OCI-LY7 (cell line): ENCODE data around the gene FAM193A. TPM values are rescaled to one million over a fixed set of nuclear protein-coding genes. Genes with fewer than 3 reads are reported as not detected.

Experiments
- BruUV-seq: library from RNA; stranded (reverse); fragments of 400-500 nt; replicated peaks from 2 replicates; lab custom pipeline; 2021; lab: Mats Ljungman, UMichigan
- CTCF ChIA-PET: fragments of 300-600 bp; sonication (Branson Sonifier 250); formaldehyde crosslinking; loops from one replicate; lab custom pipeline; 2022; ENCODE audit warnings: antibody characterized with exemption; ENCODE audit not compliant: unreplicated experiment; lab: Charles Lee
- POLR2A ChIA-PET: fragments of 300-600 bp; sonication (Branson Sonifier 250); formaldehyde crosslinking; loops from one replicate; lab custom pipeline; 2022; ENCODE audit warnings: antibody characterized with exemption; lab: Charles Lee
- DNase-seq: peaks from one replicate; pipeline ENCODE4 v3.0.0-alpha.2; 2015; ENCODE audit warnings: low spot score
- H2AFZ ChIP-seq: fragments of 200-600 bp; sonication (generic), shearing (Covaris generic); 2 replicates; pipeline ENCODE4 v1.6.1; 2014; ENCODE audit warnings: mild to moderate bottlenecking, antibody characterized with exemption, low read length, moderate library complexity
- H3K27ac ChIP-seq: fragments of 200-600 bp; sonication (generic); 2 replicates; pipeline ENCODE4 v1.5.1; 2014; ENCODE audit warnings: mixed run types, low read depth, mild to moderate bottlenecking, moderate library complexity, low read length, inconsistent platforms; ENCODE audit not compliant: poor library complexity, severe bottlenecking
- H3K36me3 ChIP-seq: fragments of 200-600 bp; sonication (generic); 2 replicates; pipeline ENCODE4 v1.6.1; 2014; ENCODE audit warnings: mild to moderate bottlenecking, antibody characterized with exemption, low read length, moderate library complexity, mixed read lengths; ENCODE audit not compliant: insufficient read depth
- H3K4me1 ChIP-seq: fragments of 200-600 bp; sonication (generic); 2 replicates; pipeline ENCODE4 v1.5.1; 2014; ENCODE audit warnings: mild to moderate bottlenecking, low read length; ENCODE audit not compliant: insufficient read depth, poor library complexity, severe bottlenecking
- H3K4me2 ChIP-seq: fragments of 200-600 bp; sonication (generic); 2 replicates; pipeline ENCODE4 v1.6.1; 2014; ENCODE audit warnings: mild to moderate bottlenecking, low read length
- H3K4me3 ChIP-seq: fragments of 200-600 bp; sonication (generic); 2 replicates; pipeline ENCODE4 v1.5.1; 2014; ENCODE audit warnings: mild to moderate bottlenecking, low read depth, low read length; ENCODE audit not compliant: poor library complexity, severe bottlenecking
- H3K79me2 ChIP-seq: fragments of 200-600 bp; sonication (generic); 2 replicates; pipeline ENCODE4 v1.6.1; 2016; ENCODE audit warnings: low read depth, mild to moderate bottlenecking, low read length, moderate library complexity, mixed read lengths; ENCODE audit not compliant: insufficient read depth
- H3K9me2 ChIP-seq: fragments of 200-600 bp; sonication (generic); 2 replicates; pipeline ENCODE4 v1.6.1; 2016; ENCODE audit warnings: mild to moderate bottlenecking, low read length, mixed read lengths; ENCODE audit not compliant: insufficient read depth
- H3K9me3 ChIP-seq: fragments of 200-600 bp; sonication (generic); 2 replicates; pipeline ENCODE4 v1.6.1; 2014; ENCODE audit warnings: mild to moderate bottlenecking, mixed run types, low read length, mixed read lengths
- H4K20me1 ChIP-seq: fragments of 200-600 bp; sonication (generic); 2 replicates; pipeline ENCODE4 v1.6.1; 2014; ENCODE audit warnings: mild to moderate bottlenecking, antibody characterized with exemption, low read length, moderate library complexity, mixed read lengths; ENCODE audit not compliant: insufficient read depth
- CTCF ChIP-seq: fragments of 200-600 bp; sonication (generic); conservative IDR thresholded peaks from 2 replicates; pipeline ENCODE4 v1.5.1; 2014; ENCODE audit warnings: mild to moderate bottlenecking, antibody characterized with exemption, low read length, moderate library complexity, mixed read lengths
- EZH2phosphoT487 ChIP-seq: fragments of 200-600 bp; sonication (generic); IDR thresholded peaks from 2 replicates; pipeline ENCODE4 v1.6.1; 2018; ENCODE audit warnings: low read depth, borderline replicate concordance, mild to moderate bottlenecking, mixed run types, antibody characterized with exemption, low read length, moderate library complexity, mixed read lengths
- intact Hi-C: fragments of 100-400 bp; cut with micrococcal nuclease; formaldehyde crosslinking; loops from one replicate; pipeline ENCODE4 v1.10.0; 2022; ENCODE audit not compliant: unreplicated experiment
- total RNA-seq, 2 experiments: library from RNA; depleted of rRNA in 1 of 2; stranded (reverse); fragments of >200 nt in 1 of 2; shearing (Covaris generic) in 1 of 2; gene quantifications; 2 replicates each; pipeline ENCODE4 v1.2.3, GENCODE V29; 2014 to 2022

The FAM193A gene
- total RNA-seq, 2 experiments from 2014 or later = 17.8 to 36.7 TPM

GRCh38 chr4:2489841-2490552, 46.5 kb upstream of the FAM193A start:
- H3K4me1 ChIP-seq = peaks cover 17% of the 10 kb centered on the region
- no peak overlapping the region for H3K4me2 ChIP-seq
- H3K79me2 ChIP-seq = peaks cover 96% of the 10 kb centered on the region
- no peak overlapping the region for H3K4me3 ChIP-seq
- no peak for DNase-seq
- H3K9me2 ChIP-seq = no peaks in the 10 kb centered on the region
- TF ChIP-seq CTCF (no peak), EZH2phosphoT487 (no peak)
- ChIA-PET POLR2A (interaction anchor here (0.6 to 1.8 kb wide), 2 partner anchors 14 to 408 kb away, joined by 3 to 5 read pairs; no protein-coding TSS in a partner anchor), CTCF (no interaction called here)
- peaks cover 94% of the 10 kb centered on the region for H3K36me3 ChIP-seq
- intact Hi-C loops = no loop called here
- H2AFZ ChIP-seq = no peak overlapping the region
- H3K9me3 ChIP-seq = no peaks in the 10 kb centered on the region
- H4K20me1 ChIP-seq = peaks cover 24% of the 10 kb centered on the region
- H3K27ac ChIP-seq = no peak overlapping the region
- no TSS peak for BruUV-seq

GRCh38 chr4:2492970-2493369, 43.5 kb upstream of the FAM193A start:
- H3K79me2 ChIP-seq = peaks cover 70% of the 10 kb centered on the region
- H3K4me2 ChIP-seq = no peak overlapping the region
- peaks cover 99% of the 10 kb centered on the region for H3K36me3 ChIP-seq
- intact Hi-C loops = no loop called here
- no peak overlapping the region for H3K27ac ChIP-seq
- DNase-seq = no peak
- no TSS peak for BruUV-seq
- no peaks in the 10 kb centered on the region for H3K9me3 ChIP-seq
- no peak overlapping the region for H3K4me3 ChIP-seq
- no peaks in the 10 kb centered on the region for H3K9me2 ChIP-seq
- H4K20me1 ChIP-seq = no peaks in the 10 kb centered on the region
- H3K4me1 ChIP-seq = peaks cover 4% of the 10 kb centered on the region
- ChIA-PET CTCF (no interaction called here), POLR2A (interaction anchor here (0.7 to 1.5 kb wide), 2 partner anchors 43 to 44 kb away, joined by 3 to 8 read pairs; partner anchors contain the start of gene FAM193A)
- TF ChIP-seq CTCF = no peak
- no peak overlapping the region for H2AFZ ChIP-seq

GRCh38 chr4:2494992-2495391, 41.5 kb upstream of the FAM193A start:
- intact Hi-C loops = no loop called here

More at GRCh38 chr4:2494992-2495391, 41.5 kb upstream of the FAM193A start:
- no peak for DNase-seq
- ChIA-PET POLR2A (no interaction called here), CTCF (no interaction called here)
- no TSS peak for BruUV-seq
- no peak for TF ChIP-seq CTCF
- TF ChIP-seq EZH2phosphoT487 = no peak
- peaks cover 99% of the 10 kb centered on the region for H3K36me3 ChIP-seq
- H3K9me3 ChIP-seq = no peaks in the 10 kb centered on the region
- peaks cover 4% of the 10 kb centered on the region for H3K4me1 ChIP-seq
- H4K20me1 ChIP-seq = no peaks in the 10 kb centered on the region
- no peak overlapping the region for H3K4me3 ChIP-seq
- no peak overlapping the region for H3K4me2 ChIP-seq
- H3K79me2 ChIP-seq = peaks cover 50% of the 10 kb centered on the region
- no peak overlapping the region for H2AFZ ChIP-seq
- H3K27ac ChIP-seq = no peak overlapping the region
- no peaks in the 10 kb centered on the region for H3K9me2 ChIP-seq
